ENCODE measurements around the gene RXYLT1.
"Not testable (repeated sequence)": the region's sequence is repeated elsewhere in the genome, so short reads cannot be mapped to it uniquely, and the experiment has no call there.

Gene RXYLT1, protein sequence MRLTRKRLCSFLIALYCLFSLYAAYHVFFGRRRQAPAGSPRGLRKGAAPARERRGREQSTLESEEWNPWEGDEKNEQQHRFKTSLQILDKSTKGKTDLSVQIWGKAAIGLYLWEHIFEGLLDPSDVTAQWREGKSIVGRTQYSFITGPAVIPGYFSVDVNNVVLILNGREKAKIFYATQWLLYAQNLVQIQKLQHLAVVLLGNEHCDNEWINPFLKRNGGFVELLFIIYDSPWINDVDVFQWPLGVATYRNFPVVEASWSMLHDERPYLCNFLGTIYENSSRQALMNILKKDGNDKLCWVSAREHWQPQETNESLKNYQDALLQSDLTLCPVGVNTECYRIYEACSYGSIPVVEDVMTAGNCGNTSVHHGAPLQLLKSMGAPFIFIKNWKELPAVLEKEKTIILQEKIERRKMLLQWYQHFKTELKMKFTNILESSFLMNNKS

GRCh38 chr12:63779498-63780481, at the start of gene RXYLT1:
Gene RXYLT1, plus strand, starts transcription at chr12:63779909. Its CDS starts 52 bp downstream, at chr12:63779961.
- peak; percentile 94 for DNase-seq

GRCh38 chr12:63732779-63733178, 46.9 kb upstream of the RXYLT1 start:
- not testable (repeated sequence) for DNase-seq

GRCh38 chr12:63733585-63733984, 46.1 kb upstream of the RXYLT1 start:
- DNase-seq, result not testable (repeated sequence)

DNA sequence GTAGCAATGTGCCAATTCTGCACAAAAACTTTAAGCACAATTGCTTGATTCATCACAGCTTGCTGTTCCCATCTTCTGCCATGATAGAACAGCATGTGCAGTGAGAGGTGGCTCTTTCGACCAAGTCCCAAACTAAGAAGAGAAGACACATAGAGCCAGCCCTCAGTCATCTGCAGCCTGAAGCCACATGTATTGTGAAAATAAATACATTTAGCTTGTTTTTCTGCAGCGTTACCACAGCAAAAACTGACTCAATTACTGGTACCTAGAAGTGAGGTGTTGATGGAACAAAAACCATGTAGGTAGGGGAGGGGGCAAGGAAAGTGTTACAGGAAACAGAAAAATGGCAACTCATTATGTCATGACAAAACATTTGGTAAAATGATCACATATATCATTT, 39.2 kb upstream of the RXYLT1 start:
- not testable (repeated sequence) for DNase-seq

DNA sequence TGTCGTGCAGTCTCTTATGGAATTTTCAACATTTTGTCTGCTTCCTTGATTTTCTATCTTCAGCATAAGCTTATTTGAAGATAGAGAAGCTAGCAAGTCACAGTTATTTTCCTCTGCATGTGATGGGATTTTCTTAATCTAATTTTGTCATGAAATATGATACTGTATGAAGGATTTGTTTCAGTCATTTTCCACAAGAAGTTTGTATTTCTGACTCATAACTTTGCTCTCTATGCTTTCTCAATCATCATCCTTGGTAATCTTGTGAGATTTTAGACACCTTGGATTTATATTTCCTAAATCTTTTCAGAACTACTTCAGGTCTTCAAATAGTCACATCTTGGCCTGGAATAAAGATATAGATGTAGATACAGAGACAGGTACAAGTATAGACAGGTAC, 38.3 kb upstream of the RXYLT1 start:
- DNase-seq, result not testable (repeated sequence)

DNA sequence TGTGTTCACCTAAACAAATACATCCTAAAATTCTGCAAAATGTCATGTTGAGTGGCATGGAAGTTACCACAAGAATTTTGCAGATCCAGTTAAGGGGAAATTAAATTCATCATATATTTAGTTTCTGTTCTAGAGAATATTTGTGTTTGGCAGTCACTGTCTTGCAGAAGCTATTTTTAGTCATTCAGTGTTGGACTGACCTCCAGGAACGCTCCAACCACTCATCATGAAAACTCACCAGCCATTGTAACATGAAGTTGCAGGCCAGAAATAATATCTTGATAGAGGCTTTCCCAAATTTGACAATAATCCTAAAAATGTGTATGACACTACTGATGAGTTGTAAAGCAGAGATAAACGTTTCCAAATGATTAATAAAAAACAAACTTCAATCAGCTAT, 35.6 kb upstream of the RXYLT1 start:
- not testable (repeated sequence) for DNase-seq

GRCh38 chr12:63746470-63746869, 33.2 kb upstream of the RXYLT1 start:
- not testable (repeated sequence) for DNase-seq

DNA sequence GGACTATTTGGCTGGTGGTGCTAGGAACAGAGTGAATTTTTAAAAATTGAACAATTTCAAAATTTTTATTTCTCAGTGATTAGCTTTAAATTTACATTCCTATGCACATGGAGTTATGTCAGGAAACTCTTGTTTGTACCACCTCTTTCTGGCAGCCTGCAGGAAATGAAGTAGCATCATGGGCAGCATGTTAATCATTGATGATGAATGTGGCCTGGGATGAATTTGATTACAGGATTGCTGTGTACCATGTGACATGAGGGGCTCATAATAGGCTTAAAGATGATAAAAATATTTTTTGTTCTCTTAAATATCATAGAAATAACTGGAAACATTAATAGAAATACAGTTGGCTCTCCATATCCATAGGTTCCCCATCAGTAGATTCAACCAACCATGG, 32.6 kb upstream of the RXYLT1 start:
- not testable (repeated sequence) for DNase-seq

DNA sequence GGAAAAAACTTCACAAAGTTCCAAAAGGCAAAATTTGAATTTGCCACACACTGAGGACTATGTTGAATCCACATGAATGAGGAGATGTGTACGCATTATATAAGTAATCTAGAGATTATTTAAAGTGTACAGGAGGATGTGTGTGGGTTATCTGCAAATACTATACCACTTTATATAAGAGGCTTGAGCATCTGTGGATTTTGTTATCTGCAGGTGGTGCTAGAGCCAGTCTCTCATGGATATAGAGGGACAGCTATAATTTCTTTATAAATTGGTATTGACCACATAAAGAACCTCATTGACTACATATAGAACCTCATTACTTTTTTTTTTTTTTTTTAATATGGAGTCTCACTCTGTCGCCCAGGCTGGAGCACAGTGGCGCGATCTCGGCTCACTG, 32.2 kb upstream of the RXYLT1 start:
- no peak for DNase-seq

GRCh38 chr12:63752283-63752682, 27.4 kb upstream of the RXYLT1 start:
- no peak for DNase-seq

- no peak for DNase-seq
Measured at GRCh38 chr12:63752841-63753240, 26.9 kb upstream of the RXYLT1 start.

GRCh38 chr12:63753743-63754142, 26.0 kb upstream of the RXYLT1 start:
- DNase-seq, result no peak

- DNase-seq, result no peak
Measured at GRCh38 chr12:63764481-63764880, 15.2 kb upstream of the RXYLT1 start.

- DNase-seq, result no peak
Measured at GRCh38 chr12:63766498-63766897, 13.2 kb upstream of the RXYLT1 start.

- DNase-seq, result no peak
Measured at GRCh38 chr12:63770375-63770774, 9.3 kb upstream of the RXYLT1 start.

DNA sequence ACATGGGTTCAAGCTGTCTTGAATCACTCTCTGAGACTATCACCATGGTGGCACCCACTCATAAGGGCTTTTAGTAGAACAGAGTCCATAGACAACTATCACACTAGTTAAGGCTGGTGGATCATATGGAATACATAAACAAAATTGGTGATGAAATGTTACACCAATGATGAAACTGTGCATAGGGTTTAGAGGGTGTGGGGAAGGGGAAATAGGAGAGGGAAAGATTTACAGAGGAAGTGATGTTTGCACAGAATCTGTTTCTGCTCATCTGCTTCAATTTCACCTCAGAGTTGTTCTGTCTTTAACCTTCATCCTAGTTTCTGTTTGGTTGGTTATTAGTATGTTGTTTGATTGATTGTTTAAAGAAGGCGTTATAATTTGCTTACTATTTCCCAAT, 2.4 kb upstream of the RXYLT1 start:
- DNase-seq, result no peak

- no peak for DNase-seq
Measured at GRCh38 chr12:63782466-63782865, 2.8 kb downstream of the RXYLT1 start.

- DNase-seq, result no peak
Measured at GRCh38 chr12:63787306-63787705, 7.6 kb downstream of the RXYLT1 start.

DNA sequence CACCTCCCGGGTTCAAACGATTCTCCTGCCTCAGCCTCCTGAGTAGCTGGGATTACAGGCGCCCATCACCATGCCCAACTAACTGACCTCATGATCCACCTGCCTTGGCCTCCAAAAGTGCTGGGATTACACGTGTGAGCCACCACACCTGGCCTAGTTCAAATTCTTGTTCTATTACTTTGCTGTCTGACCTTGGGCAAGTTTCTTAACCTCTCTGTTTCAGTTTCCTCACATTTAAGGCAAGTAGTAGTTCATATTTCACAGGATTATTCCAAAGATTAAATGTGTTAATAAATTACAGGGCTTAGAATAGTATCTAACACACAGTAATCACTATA, 10.9 kb downstream of the RXYLT1 start:
- DNase-seq, result no peak

- DNase-seq, result peak; percentile 37
Measured at GRCh38 chr12:63792338-63792737, 12.6 kb downstream of the RXYLT1 start.

GRCh38 chr12:63795032-63795687, 15.5 kb downstream of the RXYLT1 start:
- DNase-seq, result no peak

- no peak for DNase-seq
Measured at GRCh38 chr12:63795944-63796343, 16.2 kb downstream of the RXYLT1 start.

- no peak for DNase-seq
Measured at GRCh38 chr12:63802012-63802608, 22.4 kb downstream of the RXYLT1 start.

Data from left hindlimb (tissue), 1 donor.